HepG2 (cell line): ENCODE results near the gene NTMT1. TPM values are rescaled to one million over a fixed set of nuclear protein-coding genes. Genes with fewer than 3 reads are reported as not detected.

Experiments
- ARHGAP35 ChIP-seq: sonication (generic); formaldehyde crosslinking; IDR thresholded peaks from 2 replicates; pipeline ENCODE4 v1.9.0; 2022; ENCODE audit warnings: mild to moderate bottlenecking, inconsistent platforms, moderate library complexity, missing genetic modification reagents, borderline replicate concordance
- CTCF ChIP-seq: sonication (generic); formaldehyde crosslinking; IDR thresholded peaks from 2 replicates; pipeline ENCODE4 v1.5.0; 2020; ENCODE audit warnings: mild to moderate bottlenecking, missing genetic modification reagents, moderate library complexity
- ELF1 ChIP-seq: sonication (generic); formaldehyde crosslinking; IDR thresholded peaks from 2 replicates; pipeline ENCODE4 v1.4.0; 2020; ENCODE audit warnings: missing genetic modification reagents
- ERF ChIP-seq: IDR thresholded peaks from 2 replicates; pipeline ENCODE4 v1.6.1; 2018; ENCODE audit warnings: missing biosample characterization, missing genetic modification reagents
- ETS1 ChIP-seq: sonication (generic); formaldehyde crosslinking; IDR thresholded peaks from 2 replicates; pipeline ENCODE4 v1.4.0; 2020; ENCODE audit warnings: missing genetic modification reagents
- JUNB ChIP-seq: sonication (generic); formaldehyde crosslinking; IDR thresholded peaks from 2 replicates; pipeline ENCODE4 v1.8.0; 2022; ENCODE audit warnings: missing genetic modification reagents, mild to moderate bottlenecking, borderline replicate concordance
- KLF11 ChIP-seq: IDR thresholded peaks from 2 replicates; pipeline ENCODE4 v1.6.1; 2016; ENCODE audit warnings: missing compliant biosample characterization
- KLF9 ChIP-seq: IDR thresholded peaks from 2 replicates; pipeline ENCODE4 v1.6.1; 2016; ENCODE audit warnings: low read depth
- MNT ChIP-seq: fragments of 450-650 bp; IDR thresholded peaks from 2 replicates; pipeline ENCODE4 v1.6.1; 2016
- NFE2L1 ChIP-seq: sonication (generic); formaldehyde crosslinking; IDR thresholded peaks from 2 replicates; pipeline ENCODE4 v1.4.0; 2020; ENCODE audit warnings: missing genetic modification reagents, mild to moderate bottlenecking, borderline replicate concordance
- RARG ChIP-seq: sonication (generic); formaldehyde crosslinking; IDR thresholded peaks from 2 replicates; pipeline ENCODE4 v1.4.0; 2020; ENCODE audit warnings: low read depth, mild to moderate bottlenecking, missing genetic modification reagents
- RORA ChIP-seq: sonication (generic); formaldehyde crosslinking; IDR thresholded peaks from 2 replicates; pipeline ENCODE4 v1.5.0; 2020; ENCODE audit warnings: mild to moderate bottlenecking, missing genetic modification reagents, moderate library complexity
- SALL1 ChIP-seq: sonication (generic); formaldehyde crosslinking; IDR thresholded peaks from 2 replicates; pipeline ENCODE4 v1.8.0; 2022; ENCODE audit warnings: mild to moderate bottlenecking, missing genetic modification reagents
- SMAD1 ChIP-seq: sonication (generic); formaldehyde crosslinking; IDR thresholded peaks from 2 replicates; pipeline ENCODE4 v1.4.0; 2020; ENCODE audit warnings: missing genetic modification reagents, low read depth, mild to moderate bottlenecking, borderline replicate concordance
- SP5 ChIP-seq: IDR thresholded peaks from 2 replicates; pipeline ENCODE4 v1.6.1; 2016; ENCODE audit warnings: low read depth, borderline replicate concordance
- TCF7L2 ChIP-seq: IDR thresholded peaks from 2 replicates; pipeline ENCODE4 v1.6.1; 2011; ENCODE audit warnings: mild to moderate bottlenecking, low read depth, low read length, moderate library complexity
- U2AF1 ChIP-seq: fragments of 200-400 bp; formaldehyde crosslinking; optimal IDR thresholded peaks from 2 replicates; pipeline ENCODE3; 2017; ENCODE audit warnings: mild to moderate bottlenecking, low read depth, low read length
- ZFX ChIP-seq: sonication (generic); formaldehyde crosslinking; IDR thresholded peaks from 2 replicates; pipeline ENCODE4 v1.4.0; 2020; ENCODE audit warnings: mild to moderate bottlenecking, low read depth, missing genetic modification reagents, moderate library complexity
- ZGPAT ChIP-seq: IDR thresholded peaks from 2 replicates; pipeline ENCODE4 v1.6.1; 2016; ENCODE audit warnings: mild to moderate bottlenecking
- ZNF33B ChIP-seq: sonication (generic); formaldehyde crosslinking; IDR thresholded peaks from 2 replicates; pipeline ENCODE4 v1.5.1; 2020; ENCODE audit warnings: mild to moderate bottlenecking, missing genetic modification reagents
- ZNF414 ChIP-seq: sonication (generic); formaldehyde crosslinking; IDR thresholded peaks from 2 replicates; pipeline ENCODE4 v1.5.0; 2020; ENCODE audit warnings: missing genetic modification reagents
- ZNF543 ChIP-seq: sonication (generic); formaldehyde crosslinking; IDR thresholded peaks from 2 replicates; pipeline ENCODE4 v1.4.0; 2020; ENCODE audit warnings: mild to moderate bottlenecking, missing genetic modification reagents
- ZNF556 ChIP-seq: sonication (generic); formaldehyde crosslinking; IDR thresholded peaks from 2 replicates; pipeline ENCODE4 v1.4.0; 2020; ENCODE audit warnings: mild to moderate bottlenecking, missing genetic modification reagents, borderline replicate concordance
- ZNF709 ChIP-seq: sonication (generic); formaldehyde crosslinking; IDR thresholded peaks from 2 replicates; pipeline ENCODE4 v1.5.0; 2020; ENCODE audit warnings: mild to moderate bottlenecking, missing genetic modification reagents
- ZNF792 ChIP-seq: IDR thresholded peaks from 2 replicates; pipeline ENCODE4 v1.6.1; 2016
- polyA plus RNA-seq, 8 experiments: library from polyadenylated mRNA; depleted of rRNA in 3 of 8; stranded (reverse) in 7 of 8; unstranded in 1 of 8; fragments of >200 nt; fragmentation: Illumina TruSeq in 4 of 8; extraction: Trizol in 4 of 8; gene quantifications; 2 replicates each; pipeline versions ENCODE4 v1.2.1 to v1.2.3, GENCODE V29; 2011 to 2016; ENCODE audit warnings: low read depth in 4 of 8, missing spikeins in 1 of 8, mixed read lengths in 1 of 8; ENCODE audit not compliant: insufficient read depth in 1 of 8
- total RNA-seq, 5 experiments: library from RNA; depleted of rRNA; stranded (reverse); fragments of >200 nt; fragmentation: Illumina TruSeq; extraction: Trizol; gene quantifications; 2 replicates each; pipeline ENCODE4 v1.2.3, GENCODE V29; 2016; ENCODE audit warnings: low read depth in 1 of 5

Gene NTMT1
- total and polyA plus RNA-seq, 2 of the 13 experiments (the other 11 are each of a cell fraction or from before 2014, with no cell fraction given), result 49.1 to 53.8 TPM

- no peak for TF ChIP-seq KLF9 (CRISPR knock-in tag)
- TF ChIP-seq ZNF543 (CRISPR knock-in tag), result no peak
- peak; percentile 53; the same call in 1 of the 2 replicates for TF ChIP-seq ZFX
- TF ChIP-seq ZNF792 (CRISPR knock-in tag), result no peak
- TF ChIP-seq ELF1 (CRISPR knock-in tag), result no peak
- no peak for TF ChIP-seq ZNF33B (CRISPR knock-in tag)
- no peak for TF ChIP-seq ZNF414 (CRISPR knock-in tag)
- no peak for TF ChIP-seq TCF7L2
- no peak for TF ChIP-seq ARHGAP35 (CRISPR knock-in tag)
- TF ChIP-seq ZNF709 (CRISPR knock-in tag), result peak; percentile 77
- TF ChIP-seq RARG (CRISPR knock-in tag), result no peak
- TF ChIP-seq CTCF (CRISPR knock-in tag), result peak; percentile 43
- TF ChIP-seq RORA (CRISPR knock-in tag), result no peak
- no peak for TF ChIP-seq ETS1 (CRISPR knock-in tag)
- TF ChIP-seq U2AF1, result no peak
- TF ChIP-seq ZGPAT (CRISPR knock-in tag), result 0 out of 2 replicates have a peak, but pooled peaks have one; percentile 28
- TF ChIP-seq ERF (CRISPR knock-in tag), result no peak
- TF ChIP-seq NFE2L1 (CRISPR knock-in tag), result no peak
- peak; percentile 40; the same call in 1 of the 2 replicates for TF ChIP-seq SALL1
- no peak for TF ChIP-seq JUNB
- TF ChIP-seq SMAD1, result no peak
- TF ChIP-seq ZNF556 (CRISPR knock-in tag), result no peak
- no peak for TF ChIP-seq SP5 (CRISPR knock-in tag)
- TF ChIP-seq MNT, result no peak
- TF ChIP-seq KLF11, result no peak
Observed at GRCh38 chr9:129619787-129620668, 5.9 kb upstream of the NTMT1 start (continued).
